ENCODE results near the gene SMAP1.

- TF ChIP-seq CTCF (IDR thresholded peaks at IDR 0.05) (no peak), POLR2A (IDR thresholded peaks at IDR 0.05) (no peak)
Observed at GRCh38 chr6:70714716-70715257, 47.1 kb downstream of the SMAP1 start.

Data from adrenal gland (tissue), 5 donors.